Breast epithelium (tissue), 3 donors: Measurements from ENCODE around the gene SLC2A8.

ENCODE experiments used
- CTCF ChIP-seq, 3 donors: fragments of 450-650 bp; IDR thresholded peaks; one replicate each; pipeline ENCODE4 v1.5.1; 2016 to 2017; ENCODE audit warnings: antibody characterized with exemption in 3 of 3, mild to moderate bottlenecking in 3 of 3, moderate library complexity in 3 of 3
- POLR2A ChIP-seq: fragments of 450-650 bp; IDR thresholded peaks from one replicate; pipeline ENCODE4 v1.6.1; 2016; ENCODE audit warnings: antibody characterized with exemption, mild to moderate bottlenecking, moderate library complexity

GRCh38 chr9:127390563-127390962, 6.4 kb upstream of the SLC2A8 start:
- TF ChIP-seq CTCF (IDR thresholded peaks at IDR 0.05) (no peak), POLR2A (no peak)
